Stomach (tissue), 4 donors: ENCODE results near the gene CCDC24.

Experiments
- EP300 ChIP-seq: sonication (generic); formaldehyde crosslinking; IDR thresholded peaks from one replicate; pipeline ENCODE4 v1.6.1; 2017; ENCODE audit warnings: antibody characterized with exemption
- POLR2A ChIP-seq, 4 donors: fragments of 450-650 bp; IDR thresholded peaks; one replicate each; pipeline ENCODE4 v1.6.1; 2016; ENCODE audit warnings: antibody characterized with exemption in 4 of 4, control low read depth in 2 of 4, mild to moderate bottlenecking in 1 of 4, moderate library complexity in 1 of 4
- POLR2AphosphoS5 ChIP-seq, 3 donors: sonication (generic); formaldehyde crosslinking; IDR thresholded peaks; one replicate each; pipeline ENCODE4 v1.6.1; 2016; ENCODE audit warnings: antibody characterized with exemption in 3 of 3
- TF ChIP-seq, protein P1 (sequence below), 7 experiments: fragments of 450-650 bp in 4 of 7; fragments of 200-600 bp in 3 of 7; sonication (generic) in 3 of 7; IDR thresholded peaks; one replicate each; pipeline ENCODE4 v1.5.1; 2016 to 2019; ENCODE audit warnings: antibody characterized with exemption in 7 of 7, control low read depth in 2 of 7, mild to moderate bottlenecking in 1 of 7

GRCh38 chr1:44002165-44002564 lies 10.8 kb downstream of the CCDC24 start:
- TF ChIP-seq, protein P1, sequence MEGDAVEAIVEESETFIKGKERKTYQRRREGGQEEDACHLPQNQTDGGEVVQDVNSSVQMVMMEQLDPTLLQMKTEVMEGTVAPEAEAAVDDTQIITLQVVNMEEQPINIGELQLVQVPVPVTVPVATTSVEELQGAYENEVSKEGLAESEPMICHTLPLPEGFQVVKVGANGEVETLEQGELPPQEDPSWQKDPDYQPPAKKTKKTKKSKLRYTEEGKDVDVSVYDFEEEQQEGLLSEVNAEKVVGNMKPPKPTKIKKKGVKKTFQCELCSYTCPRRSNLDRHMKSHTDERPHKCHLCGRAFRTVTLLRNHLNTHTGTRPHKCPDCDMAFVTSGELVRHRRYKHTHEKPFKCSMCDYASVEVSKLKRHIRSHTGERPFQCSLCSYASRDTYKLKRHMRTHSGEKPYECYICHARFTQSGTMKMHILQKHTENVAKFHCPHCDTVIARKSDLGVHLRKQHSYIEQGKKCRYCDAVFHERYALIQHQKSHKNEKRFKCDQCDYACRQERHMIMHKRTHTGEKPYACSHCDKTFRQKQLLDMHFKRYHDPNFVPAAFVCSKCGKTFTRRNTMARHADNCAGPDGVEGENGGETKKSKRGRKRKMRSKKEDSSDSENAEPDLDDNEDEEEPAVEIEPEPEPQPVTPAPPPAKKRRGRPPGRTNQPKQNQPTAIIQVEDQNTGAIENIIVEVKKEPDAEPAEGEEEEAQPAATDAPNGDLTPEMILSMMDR (IDR thresholded peaks at IDR 0.05), result no peak
- TF ChIP-seq POLR2A (IDR thresholded peaks at IDR 0.05), result no peak
- no peak for TF ChIP-seq POLR2AphosphoS5 (IDR thresholded peaks at IDR 0.05)
- no peak for TF ChIP-seq EP300
